OCI-LY3 (cell line): ENCODE measurements around the gene HBP1.
A peak's percentile ranks its signal among the peaks of the same experiment; 100 is the strongest.

ENCODE experiments used
- H2AFZ ChIP-seq: fragments of 200-600, 300-600 bp; shearing (Covaris generic); 2 replicates; pipeline ENCODE4 v1.6.0; 2014; ENCODE audit warnings: antibody characterized with exemption, low read depth, low read length
- H3K27ac ChIP-seq: fragments of 200-600, 300-600 bp; sonication (generic); 2 replicates; pipeline ENCODE4 v1.5.1; 2014; ENCODE audit warnings: mild to moderate bottlenecking, low read length, moderate library complexity, mixed read lengths
- H3K27me3 ChIP-seq: fragments of 200-600, 300-600 bp; sonication (generic); 2 replicates; pipeline ENCODE4 v1.6.1; 2014; ENCODE audit warnings: low read depth, low read length, mixed read lengths
- H3K36me3 ChIP-seq: fragments of 200-600, 300-600 bp; sonication (generic); replicated peaks from 2 replicates; pipeline ENCODE3; 2014; ENCODE audit warnings: low read depth, low read length, mixed read lengths
- H3K4me1 ChIP-seq: fragments of 300-600, 200-600 bp; sonication (generic); 2 replicates; pipeline ENCODE4 v1.6.1; 2014; ENCODE audit warnings: low read length, mixed read lengths
- H3K4me2 ChIP-seq: fragments of 200-600, 300-600 bp; sonication (generic); 2 replicates; pipeline ENCODE4 v1.6.1; 2014; ENCODE audit warnings: low read length, mixed read lengths
- H3K4me3 ChIP-seq: fragments of 300-600, 200-600 bp; sonication (generic); 2 replicates; pipeline ENCODE4 v1.5.1; 2014; ENCODE audit warnings: antibody characterized with exemption, mild to moderate bottlenecking, low read length, moderate library complexity
- H3K79me2 ChIP-seq: fragments of 300-600, 200-600 bp; shearing (Covaris generic); 2 replicates; pipeline ENCODE4 v1.6.1; 2014; ENCODE audit warnings: mild to moderate bottlenecking, low read length, mixed read lengths
- H3K9ac ChIP-seq: fragments of 300-600, 200-600 bp; shearing (Covaris generic); 2 replicates; pipeline ENCODE4 v1.6.0; 2014; ENCODE audit warnings: mild to moderate bottlenecking, low read length, moderate library complexity
- H3K9me3 ChIP-seq: fragments of 200-600, 300-600 bp; shearing (Covaris generic); 2 replicates; pipeline ENCODE4 v1.6.1; 2014; ENCODE audit warnings: low read length, mixed read lengths; ENCODE audit not compliant: insufficient read depth
- H4K20me1 ChIP-seq: fragments of 200-600, 300-600 bp; sonication (generic); 2 replicates; pipeline ENCODE4 v1.6.1; 2016; ENCODE audit warnings: low read length, mixed read lengths; ENCODE audit not compliant: insufficient read depth
- EZH2phosphoT487 ChIP-seq: fragments of 200-600 bp; shearing (Covaris generic); IDR thresholded peaks from 2 replicates; pipeline ENCODE4 v1.6.1; 2018; ENCODE audit warnings: antibody characterized with exemption, mixed run types, low read depth
- TF ChIP-seq, protein P1 (sequence below): fragments of 200-600, 300-600 bp; sonication (generic); IDR thresholded peaks from 2 replicates; pipeline ENCODE4 v1.5.1; 2014; ENCODE audit warnings: antibody characterized with exemption, low read length, low read depth

Gene HBP1

DNA sequence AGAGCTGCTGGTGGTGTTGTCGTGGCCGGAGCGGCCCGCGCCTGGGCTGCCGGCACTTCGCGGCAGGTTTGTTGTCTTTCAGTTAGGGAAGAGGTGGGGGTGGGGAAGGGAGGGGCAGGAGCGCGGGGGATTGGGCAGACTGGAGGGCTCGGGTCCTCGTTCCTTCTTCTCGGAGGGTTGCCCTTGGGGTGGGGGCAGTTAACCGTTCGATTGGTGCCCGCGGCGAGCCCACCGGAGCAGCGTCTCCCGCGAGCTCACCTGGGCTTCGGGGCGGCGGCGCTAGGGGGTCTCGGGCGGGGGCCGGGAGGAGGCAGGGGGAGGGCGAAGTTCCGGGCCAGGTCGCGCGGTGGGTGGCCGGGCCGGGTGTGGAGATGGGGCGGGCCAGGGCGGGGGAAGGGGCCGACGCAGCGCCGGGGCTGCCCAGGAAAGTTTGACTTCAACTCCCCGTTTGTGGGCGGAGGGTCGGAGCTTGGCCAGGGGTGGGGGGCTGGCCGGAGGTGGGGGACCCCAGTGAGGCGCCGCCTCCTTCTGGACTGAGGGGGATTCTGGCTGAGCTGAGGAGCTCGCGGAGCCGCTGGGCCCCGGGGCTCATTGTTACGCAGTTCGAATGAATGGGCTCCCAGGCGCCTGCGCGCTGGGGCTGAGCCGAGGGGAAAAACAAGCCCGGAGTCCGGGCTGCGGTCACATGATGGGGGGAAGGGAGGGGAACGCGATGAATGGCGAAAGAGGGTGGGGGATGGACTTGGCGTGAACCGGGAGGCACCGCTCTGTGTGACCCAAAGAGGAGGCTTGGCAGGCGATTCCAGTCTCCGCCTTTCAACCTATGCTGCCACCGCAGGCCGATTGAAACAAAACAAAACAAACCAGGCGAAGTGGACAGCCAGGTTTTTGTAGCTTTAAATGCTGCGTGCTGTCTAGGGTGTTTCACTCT is 582 bp downstream of the HBP1 start:
- TF ChIP-seq, protein P1, sequence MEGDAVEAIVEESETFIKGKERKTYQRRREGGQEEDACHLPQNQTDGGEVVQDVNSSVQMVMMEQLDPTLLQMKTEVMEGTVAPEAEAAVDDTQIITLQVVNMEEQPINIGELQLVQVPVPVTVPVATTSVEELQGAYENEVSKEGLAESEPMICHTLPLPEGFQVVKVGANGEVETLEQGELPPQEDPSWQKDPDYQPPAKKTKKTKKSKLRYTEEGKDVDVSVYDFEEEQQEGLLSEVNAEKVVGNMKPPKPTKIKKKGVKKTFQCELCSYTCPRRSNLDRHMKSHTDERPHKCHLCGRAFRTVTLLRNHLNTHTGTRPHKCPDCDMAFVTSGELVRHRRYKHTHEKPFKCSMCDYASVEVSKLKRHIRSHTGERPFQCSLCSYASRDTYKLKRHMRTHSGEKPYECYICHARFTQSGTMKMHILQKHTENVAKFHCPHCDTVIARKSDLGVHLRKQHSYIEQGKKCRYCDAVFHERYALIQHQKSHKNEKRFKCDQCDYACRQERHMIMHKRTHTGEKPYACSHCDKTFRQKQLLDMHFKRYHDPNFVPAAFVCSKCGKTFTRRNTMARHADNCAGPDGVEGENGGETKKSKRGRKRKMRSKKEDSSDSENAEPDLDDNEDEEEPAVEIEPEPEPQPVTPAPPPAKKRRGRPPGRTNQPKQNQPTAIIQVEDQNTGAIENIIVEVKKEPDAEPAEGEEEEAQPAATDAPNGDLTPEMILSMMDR, result no peak
- no peak for TF ChIP-seq EZH2phosphoT487
- peak overlapping the region; percentile 89 for H3K4me3 ChIP-seq
- H3K79me2 ChIP-seq, result peaks cover 45% of the 10 kb centered on the region
- peak overlapping the region; percentile 74 for H3K4me2 ChIP-seq
- no peaks in the 10 kb centered on the region for H3K27me3 ChIP-seq
- peak overlapping the region; percentile 89 for H3K27ac ChIP-seq
- peaks cover 36% of the 10 kb centered on the region for H3K4me1 ChIP-seq
- peaks cover 5% of the 10 kb centered on the region for H3K36me3 ChIP-seq
- H3K9ac ChIP-seq, result peak overlapping the region; percentile 75
- peaks cover 30% of the 10 kb centered on the region for H4K20me1 ChIP-seq
- H3K9me3 ChIP-seq, result no peaks in the 10 kb centered on the region
- 0 out of 2 replicates have a peak overlapping the region, but pooled peaks have one; percentile 20 for H2AFZ ChIP-seq

DNA sequence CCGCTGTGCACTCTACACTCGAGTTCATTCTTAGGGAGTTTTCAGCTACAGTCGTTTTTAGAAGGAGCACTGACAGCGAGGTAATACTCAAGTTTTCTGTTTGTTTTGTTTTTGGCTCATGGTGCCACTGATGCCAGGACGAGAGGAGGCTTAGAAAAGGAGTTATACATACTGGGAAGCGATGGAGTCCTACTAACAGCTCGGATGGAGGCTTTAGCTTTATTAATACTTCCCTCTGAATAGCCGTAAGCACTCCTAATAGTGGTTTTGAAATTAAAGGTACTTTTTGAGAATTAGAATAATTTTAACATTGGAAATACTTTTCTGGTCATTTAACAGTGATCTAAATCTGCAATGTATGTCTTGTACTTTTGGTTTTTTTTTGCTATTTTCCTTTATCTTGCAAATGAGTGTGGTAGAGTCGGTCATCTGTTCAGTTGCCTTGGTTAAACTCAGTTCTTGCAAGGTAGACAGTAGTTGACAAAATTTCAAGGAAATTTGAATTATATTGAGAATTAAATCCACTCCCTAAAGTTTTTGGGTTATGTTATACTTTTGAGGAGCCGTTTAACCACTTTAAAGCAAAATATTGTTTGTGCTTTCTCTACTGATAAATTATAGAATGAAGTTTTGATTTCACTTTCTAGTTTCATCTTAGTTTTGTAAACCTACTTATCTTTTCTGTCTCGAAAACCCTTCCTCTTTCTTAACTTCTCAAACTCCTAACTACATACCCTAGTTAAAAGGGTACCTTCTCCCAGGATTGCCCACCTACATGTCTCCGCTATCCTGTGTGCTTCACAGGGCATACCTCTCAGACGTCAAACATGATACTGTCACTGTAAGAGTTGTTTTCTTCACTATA is 1.5 kb downstream of the HBP1 start:
- H3K4me3 ChIP-seq, result peak overlapping the region; percentile 89
- H3K27ac ChIP-seq, result peak overlapping the region; percentile 89
- peaks cover 54% of the 10 kb centered on the region for H3K79me2 ChIP-seq
- peaks cover 39% of the 10 kb centered on the region for H4K20me1 ChIP-seq
- no peaks in the 10 kb centered on the region for H3K27me3 ChIP-seq
- H3K4me2 ChIP-seq, result peak overlapping the region; percentile 74
- TF ChIP-seq EZH2phosphoT487, result no peak
- no peaks in the 10 kb centered on the region for H3K9me3 ChIP-seq
- 0 out of 2 replicates have a peak overlapping the region, but pooled peaks have one; percentile 20 for H2AFZ ChIP-seq
- H3K36me3 ChIP-seq, result peaks cover 5% of the 10 kb centered on the region
- H3K4me1 ChIP-seq, result peaks cover 37% of the 10 kb centered on the region
- H3K9ac ChIP-seq, result peak overlapping the region; percentile 75

DNA sequence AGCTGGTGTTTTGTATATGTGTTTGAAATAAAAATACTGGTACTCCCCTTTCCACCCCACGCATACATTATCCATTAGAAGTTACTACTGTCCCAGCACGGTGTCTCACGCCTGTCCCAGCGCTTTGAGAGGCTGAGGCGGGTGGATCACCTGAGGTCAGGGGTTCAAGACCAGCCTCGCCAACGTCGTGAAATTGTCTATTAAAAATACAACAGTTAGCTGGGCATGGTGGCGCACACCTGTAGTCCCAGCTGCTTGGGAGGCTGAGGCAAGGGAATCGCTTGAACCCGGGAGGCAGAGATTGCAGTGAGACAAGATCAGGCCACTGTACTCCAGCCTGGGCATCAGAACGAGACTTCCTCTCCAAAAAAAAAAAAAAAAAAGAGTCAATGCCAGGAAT is 2.7 kb downstream of the HBP1 start:
- H3K4me1 ChIP-seq, result peaks cover 37% of the 10 kb centered on the region
- TF ChIP-seq, protein P1, result no peak
- no peak for TF ChIP-seq EZH2phosphoT487
- H3K9ac ChIP-seq, result no peak overlapping the region
- no peak overlapping the region for H2AFZ ChIP-seq
- H3K27me3 ChIP-seq, result no peaks in the 10 kb centered on the region
- H3K4me2 ChIP-seq, result peak overlapping the region; percentile 40; the same call in 1 of the 2 replicates
- no peaks in the 10 kb centered on the region for H3K9me3 ChIP-seq
- H3K36me3 ChIP-seq, result peaks cover 5% of the 10 kb centered on the region
- H3K27ac ChIP-seq, result no peak overlapping the region
- H3K4me3 ChIP-seq, result peak overlapping the region; percentile 20; the same call in 1 of the 2 replicates
- peaks cover 48% of the 10 kb centered on the region for H4K20me1 ChIP-seq
- H3K79me2 ChIP-seq, result peaks cover 64% of the 10 kb centered on the region

DNA sequence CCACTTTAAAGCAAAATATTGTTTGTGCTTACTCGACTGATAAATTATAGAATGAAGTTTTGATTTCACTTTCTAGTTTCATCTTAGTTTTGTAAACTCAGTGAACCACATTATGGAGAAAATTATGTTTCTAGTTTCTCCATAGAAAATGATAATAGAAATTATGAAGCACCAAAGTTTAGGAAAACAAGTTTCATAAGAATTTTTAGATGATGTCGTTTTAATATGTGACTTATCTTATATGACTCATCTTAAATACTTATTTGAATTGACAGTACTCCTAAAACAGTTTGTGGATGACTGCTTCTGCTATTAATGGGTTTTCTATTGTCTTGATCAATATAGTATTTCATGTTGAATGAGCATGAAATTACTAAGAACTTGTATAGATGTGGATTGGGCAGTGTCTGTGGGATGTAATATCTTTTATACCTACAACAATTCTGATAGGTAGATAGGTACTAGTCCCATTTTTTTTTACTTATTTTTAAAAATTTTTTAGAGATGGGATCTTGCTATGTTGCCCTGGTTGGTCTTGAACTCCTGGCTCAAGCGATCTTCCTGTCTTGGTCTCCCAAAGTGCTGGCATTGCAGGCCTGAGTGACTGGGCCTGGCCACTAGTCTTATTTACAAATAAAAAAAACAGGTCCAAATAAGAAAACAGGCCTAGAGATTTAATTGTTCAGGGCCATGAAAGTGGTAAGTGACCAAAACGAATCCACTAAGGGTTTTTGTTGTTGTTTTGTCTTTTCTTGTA is 3.7 kb downstream of the HBP1 start:
- no peak overlapping the region for H2AFZ ChIP-seq
- peaks cover 5% of the 10 kb centered on the region for H3K36me3 ChIP-seq
- H3K27me3 ChIP-seq, result no peaks in the 10 kb centered on the region
- H3K4me2 ChIP-seq, result peak overlapping the region; percentile 58
- H3K4me1 ChIP-seq, result peaks cover 34% of the 10 kb centered on the region
- peaks cover 57% of the 10 kb centered on the region for H4K20me1 ChIP-seq
- peak overlapping the region; percentile 20; the same call in 1 of the 2 replicates for H3K4me3 ChIP-seq
- 0 out of 2 replicates have a peak overlapping the region, but pooled peaks have one; percentile 18 for H3K9ac ChIP-seq
- H3K9me3 ChIP-seq, result no peaks in the 10 kb centered on the region
- peaks cover 74% of the 10 kb centered on the region for H3K79me2 ChIP-seq
- H3K27ac ChIP-seq, result no peak overlapping the region; the same call in 1 of the 2 replicates
- TF ChIP-seq, protein P1, result no peak
- no peak for TF ChIP-seq EZH2phosphoT487
